ENCODE data around the gene RAD21L1.

Gene RAD21L1

GRCh38 chr20:1272368-1273100 lies 46.7 kb downstream of the RAD21L1 start:
- no peak for DNase-seq (ENCODE audit: low read depth in 2 of 2)

- no peak for DNase-seq (ENCODE audit: low read depth in 2 of 2)
Measured at GRCh38 chr20:1273366-1273765, 47.5 kb downstream of the RAD21L1 start.

DNA sequence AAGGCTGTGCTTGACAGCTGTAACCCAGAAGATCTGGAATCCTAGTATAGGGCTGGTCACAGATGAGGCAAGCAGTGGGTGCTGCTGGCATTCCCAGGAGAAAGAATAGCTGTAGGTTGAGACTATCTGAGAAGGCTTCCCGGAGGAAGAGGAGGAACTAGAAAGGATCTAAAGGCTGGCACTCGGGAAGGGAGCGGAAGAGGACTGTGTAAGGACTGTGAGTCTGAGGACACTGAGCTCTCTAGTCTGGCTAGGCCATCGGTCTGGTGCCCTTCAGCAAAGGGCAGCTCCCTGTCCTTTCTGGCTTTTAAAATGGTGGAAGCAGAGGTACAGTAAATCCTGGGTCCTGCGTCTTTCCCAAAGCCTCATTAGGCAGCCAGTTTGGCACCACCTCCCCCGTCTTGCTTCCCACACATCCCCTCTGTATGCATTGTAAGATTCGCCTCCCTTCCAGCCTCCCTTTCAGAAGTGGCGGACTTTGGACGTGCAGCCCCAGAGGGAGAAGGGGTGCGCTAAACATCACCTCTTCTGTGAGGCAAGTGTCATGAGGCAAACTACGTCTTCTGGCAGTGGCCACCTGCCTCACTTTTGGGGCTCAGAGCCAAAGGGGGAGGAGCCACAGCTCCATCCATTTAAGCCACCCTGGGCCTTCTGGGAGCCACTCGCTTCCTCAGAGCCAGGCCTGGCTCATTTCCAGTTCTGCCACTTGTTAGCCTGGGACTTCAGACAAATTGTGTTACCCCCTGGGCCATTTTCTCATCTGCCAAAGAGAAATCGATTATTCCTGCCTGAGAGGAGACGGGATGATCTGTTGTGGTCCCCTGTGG lies 48.9 kb downstream of the RAD21L1 start:
- no peak for DNase-seq (ENCODE audit: low read depth in 2 of 2)

- DNase-seq (ENCODE audit: low read depth in 2 of 2) = no peak
Measured at GRCh38 chr20:1275919-1276318, 50.1 kb downstream of the RAD21L1 start.

- DNase-seq (ENCODE audit: low read depth in 2 of 2) = no peak
Measured at GRCh38 chr20:1277529-1278322, 51.9 kb downstream of the RAD21L1 start.

GRCh38 chr20:1278993-1279392 lies 53.1 kb downstream of the RAD21L1 start:
- no peak for DNase-seq (ENCODE audit: low read depth in 2 of 2)

- DNase-seq (ENCODE audit: low read depth in 2 of 2) = no peak
Measured at GRCh38 chr20:1280195-1281102, 54.6 kb downstream of the RAD21L1 start.

DNA sequence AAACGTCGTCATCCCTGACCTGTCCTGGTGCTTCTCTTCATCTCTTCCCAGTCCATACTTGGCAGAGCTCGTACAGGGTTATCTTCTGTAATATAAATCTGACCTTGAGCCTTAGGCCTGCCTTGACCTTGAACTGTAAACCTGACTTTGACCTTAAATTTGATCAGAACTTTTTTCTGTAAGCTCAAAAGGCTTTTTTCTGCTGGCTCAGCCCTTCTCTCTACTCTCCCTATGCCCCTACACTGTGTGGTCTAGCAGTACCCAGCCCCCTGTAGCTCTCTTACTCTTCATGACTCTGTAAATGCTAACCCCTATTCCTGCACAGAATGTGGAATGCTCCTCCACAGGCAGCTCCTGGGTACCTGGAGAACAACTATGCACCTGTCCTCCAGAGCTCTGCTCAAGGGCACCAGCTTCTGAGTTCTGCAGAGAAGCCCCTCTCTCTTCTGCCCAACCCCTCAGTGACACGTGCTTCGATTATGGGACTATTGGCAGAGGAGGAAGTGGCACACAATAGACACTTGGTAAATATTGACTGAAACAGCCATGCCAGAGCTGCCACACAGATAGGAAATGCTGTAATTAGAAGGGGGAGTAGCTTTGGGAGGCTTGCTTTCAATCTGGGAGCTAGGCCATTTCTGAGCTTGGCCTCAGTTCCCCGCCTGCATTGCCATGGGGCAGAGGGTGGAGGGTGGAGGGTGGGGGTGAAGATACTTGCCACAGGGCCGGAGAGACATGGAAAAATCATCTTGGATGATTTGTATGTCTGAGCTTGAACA lies 55.6 kb downstream of the RAD21L1 start:
- no peak for DNase-seq (ENCODE audit: low read depth in 2 of 2)

- DNase-seq (ENCODE audit: low read depth in 2 of 2) = no peak
Measured at GRCh38 chr20:1282966-1283365, 57.1 kb downstream of the RAD21L1 start.

GRCh38 chr20:1283522-1284510 lies 58.0 kb downstream of the RAD21L1 start:
- no peak for DNase-seq (ENCODE audit: low read depth in 2 of 2)

GRCh38 chr20:1286267-1287024 lies 60.6 kb downstream of the RAD21L1 start:
- DNase-seq (ENCODE audit: low read depth in 2 of 2) = no peak

DNA sequence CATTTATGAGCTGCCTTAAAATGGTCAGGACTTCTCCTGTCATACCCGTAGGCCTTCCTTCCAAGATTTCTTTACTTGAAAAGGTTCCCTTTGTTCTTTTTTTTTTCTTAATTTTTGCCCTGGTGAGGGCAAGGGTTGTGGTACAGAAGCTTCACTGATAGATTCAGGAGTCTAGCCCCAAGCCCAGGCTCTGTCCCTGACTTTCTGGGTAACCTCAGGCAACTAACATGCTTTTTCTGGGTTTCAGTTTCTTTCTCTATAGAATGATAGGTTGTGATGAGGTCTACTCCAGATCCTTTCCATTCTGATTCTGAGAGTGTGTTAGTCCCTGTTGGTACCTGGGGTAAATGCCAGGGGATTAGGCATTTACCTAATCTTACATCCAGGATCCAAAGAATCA lies 61.5 kb downstream of the RAD21L1 start:
- DNase-seq (ENCODE audit: low read depth in 2 of 2) = no peak

- no peak for DNase-seq (ENCODE audit: low read depth in 2 of 2)
Measured at GRCh38 chr20:1287787-1288569, 62.1 kb downstream of the RAD21L1 start.

- DNase-seq (ENCODE audit: low read depth in 2 of 2) = no peak
Measured at GRCh38 chr20:1291191-1291741, 65.4 kb downstream of the RAD21L1 start.

GRCh38 chr20:1292620-1293019 lies 66.8 kb downstream of the RAD21L1 start:
- no peak for DNase-seq (ENCODE audit: low read depth in 2 of 2)

DNA sequence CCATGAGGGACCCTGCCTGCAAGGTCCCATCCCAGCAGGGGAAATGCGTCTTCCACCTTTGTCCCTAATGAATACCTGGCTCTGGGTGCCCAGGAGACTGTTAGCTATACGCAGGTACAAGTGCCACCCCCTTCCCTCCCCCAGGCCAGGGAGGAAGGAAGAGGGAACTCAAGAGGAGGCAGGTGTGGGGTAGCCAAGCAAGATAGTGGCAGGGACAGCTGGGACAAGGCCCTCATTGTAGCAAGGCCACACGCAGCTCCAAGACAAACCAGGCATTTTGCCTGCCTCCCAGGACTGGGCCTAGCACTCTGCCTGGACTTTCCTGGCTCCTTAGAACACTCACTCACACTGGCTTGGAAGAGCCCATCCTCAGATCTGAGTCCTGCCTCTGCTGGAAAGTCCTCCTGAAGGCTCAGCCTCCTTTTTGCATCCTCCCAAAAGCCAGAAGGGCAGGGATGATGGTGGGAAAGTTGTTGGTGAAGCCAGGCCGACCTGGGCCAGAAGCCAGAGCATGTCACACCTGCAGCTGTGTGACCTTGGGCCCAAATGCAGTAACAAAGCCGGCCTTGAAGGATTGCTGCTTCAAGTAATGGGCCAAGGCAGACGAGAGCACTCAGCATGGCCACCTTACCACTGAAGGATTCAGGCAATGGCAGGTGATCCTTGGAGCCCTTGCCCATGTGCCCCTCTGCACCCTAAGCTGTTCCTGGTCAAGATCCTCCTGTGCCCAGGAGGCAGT lies 68.0 kb downstream of the RAD21L1 start:
- DNase-seq (ENCODE audit: low read depth in 2 of 2) = no peak

- DNase-seq (ENCODE audit: low read depth in 2 of 2) = no peak
Measured at GRCh38 chr20:1294497-1294896, 68.7 kb downstream of the RAD21L1 start.

Measured in stimulated activated CD8-positive, alpha-beta memory T cell treated with anti-CD3 and anti-CD28 coated beads, Interleukin-7, amount 100 ng/mL, for 4 hours (primary cell).